GF-D8 (cell line): Measurements from ENCODE around the gene GLYATL2.

Experiments used
- DNase-seq: peaks from one replicate; lab custom pipeline; 2025; lab: John Stamatoyannopoulos, UW

Gene GLYATL2

GRCh38 chr11:58796333-58796732 lies 48.2 kb downstream of the GLYATL2 start:
- DNase-seq: no peak

GRCh38 chr11:58788355-58789023 lies 56.0 kb downstream of the GLYATL2 start:
- no peak for DNase-seq

GRCh38 chr11:58787903-58788302 lies 56.6 kb downstream of the GLYATL2 start:
- no peak for DNase-seq

- DNase-seq: no peak
Observed at GRCh38 chr11:58786693-58787092, 57.8 kb downstream of the GLYATL2 start.

- DNase-seq: no peak
Observed at GRCh38 chr11:58784995-58785394, 59.5 kb downstream of the GLYATL2 start.
